OCI-LY7 (cell line): ENCODE data around the gene ZNF79.

Experiments
- CTCF ChIP-seq: fragments of 200-600 bp; sonication (generic); conservative IDR thresholded peaks from 2 replicates; pipeline ENCODE4 v1.5.1; 2014; ENCODE audit warnings: mild to moderate bottlenecking, antibody characterized with exemption, low read length, moderate library complexity, mixed read lengths
- EZH2phosphoT487 ChIP-seq: fragments of 200-600 bp; sonication (generic); IDR thresholded peaks from 2 replicates; pipeline ENCODE4 v1.6.1; 2018; ENCODE audit warnings: low read depth, borderline replicate concordance, mild to moderate bottlenecking, mixed run types, antibody characterized with exemption, low read length, moderate library complexity, mixed read lengths

- TF ChIP-seq CTCF (no peak), EZH2phosphoT487 (no peak)
Measured at GRCh38 chr9:127449332-127449966, 25.3 kb downstream of the ZNF79 start.
